ENCODE results near the gene JAZF1. TPM values are rescaled to one million over a fixed set of nuclear protein-coding genes. Genes with fewer than 3 reads are reported as not detected.

Gene JAZF1
- total and polyA plus RNA-seq, 4 donors: 5.2 to 16.5 (median 10.7) TPM

GRCh38 chr7:27991006-27991528 lies 189.5 kb downstream of the JAZF1 start:
- TF ChIP-seq CTCF (IDR thresholded peaks at IDR 0.05; ENCODE audit: control extremely low read depth, extremely low read depth): no peak
- Histone ChIP-seq H3K4me3 (no peak overlapping the region), H3K36me3 (ENCODE audit: control insufficient read depth in 4 of 4, insufficient read depth in 4 of 4, low read length in 4 of 4) (peaks cover 0 to 1% (median 0%) of the 10 kb centered on the region in 4 donors), H3K27me3 (ENCODE audit: control insufficient read depth in 3 of 3, insufficient read depth in 3 of 3, low read length in 2 of 3) (no peaks in the 10 kb centered on the region), H3K9me3 (ENCODE audit: control insufficient read depth in 4 of 4, insufficient read depth in 3 of 4, low read length in 3 of 4) (no peaks in the 10 kb centered on the region), H3K4me1 (ENCODE audit: control insufficient read depth in 5 of 5, insufficient read depth in 5 of 5, low read length in 5 of 5) (peaks cover 0 to 14% (median 0%) of the 10 kb centered on the region in 5 donors), H3K27ac (ENCODE audit: low read depth in 1 of 2, low read length in 1 of 2) (no peak overlapping the region), H3K9ac (ENCODE audit: insufficient read depth in 1 of 2, low read length in 2 of 2) (no peak overlapping the region)
- no peak for DNase-seq
- ATAC-seq (ENCODE audit: insufficient read depth, low FRiP score): no peak

- Histone ChIP-seq H3K27me3 (ENCODE audit: control insufficient read depth in 3 of 3, insufficient read depth in 3 of 3, low read length in 2 of 3) (no peaks in the 10 kb centered on the region), H3K4me3 (no peak overlapping the region), H3K4me1 (ENCODE audit: control insufficient read depth in 5 of 5, insufficient read depth in 5 of 5, low read length in 5 of 5) (peaks cover 0 to 2% (median 0%) of the 10 kb centered on the region in 5 donors), H3K9me3 (ENCODE audit: control insufficient read depth in 4 of 4, insufficient read depth in 3 of 4, low read length in 3 of 4) (peaks cover 0 to 2% (median 0%) of the 10 kb centered on the region in 4 donors), H3K9ac (ENCODE audit: insufficient read depth in 1 of 2, low read length in 2 of 2) (no peak overlapping the region), H3K27ac (ENCODE audit: low read depth in 1 of 2, low read length in 1 of 2) (no peak overlapping the region), H3K36me3 (ENCODE audit: control insufficient read depth in 4 of 4, insufficient read depth in 4 of 4, low read length in 4 of 4) (no peaks in the 10 kb centered on the region)
- ATAC-seq (ENCODE audit: insufficient read depth, low FRiP score) (no peak), DNase-seq (no peak)
- WGBS, 2 donors: 95% methylated on average over 1 of the region's 1 CpG
- TF ChIP-seq CTCF (IDR thresholded peaks at IDR 0.05; ENCODE audit: control extremely low read depth, extremely low read depth): no peak
These were observed 204.1 kb downstream of the JAZF1 start for GRCh38 chr7:27976531-27976930.

- 89 to 91% methylated on average over 3 of the region's 3 CpGs for WGBS, 2 donors
- Histone ChIP-seq H3K4me3 (no peak overlapping the region), H3K27me3 (ENCODE audit: control insufficient read depth in 3 of 3, insufficient read depth in 3 of 3, low read length in 2 of 3) (no peaks in the 10 kb centered on the region), H3K9me3 (ENCODE audit: control insufficient read depth in 4 of 4, insufficient read depth in 3 of 4, low read length in 3 of 4) (peaks cover 0 to 2% (median 0%) of the 10 kb centered on the region in 4 donors), H3K27ac (ENCODE audit: low read depth in 1 of 2, low read length in 1 of 2) (no peak overlapping the region), H3K4me1 (ENCODE audit: control insufficient read depth in 5 of 5, insufficient read depth in 5 of 5, low read length in 5 of 5) (peaks cover 0 to 2% (median 0%) of the 10 kb centered on the region in 5 donors), H3K9ac (ENCODE audit: insufficient read depth in 1 of 2, low read length in 2 of 2) (no peak overlapping the region), H3K36me3 (ENCODE audit: control insufficient read depth in 4 of 4, insufficient read depth in 4 of 4, low read length in 4 of 4) (no peaks in the 10 kb centered on the region)
- DNase-seq (no peak), ATAC-seq (ENCODE audit: insufficient read depth, low FRiP score) (no peak)
- no peak for TF ChIP-seq CTCF (IDR thresholded peaks at IDR 0.05; ENCODE audit: control extremely low read depth, extremely low read depth)
These were observed 207.0 kb downstream of the JAZF1 start for GRCh38 chr7:27973625-27974024.

- Histone ChIP-seq H3K27ac (ENCODE audit: low read depth in 1 of 2, low read length in 1 of 2) (no peak overlapping the region), H3K9me3 (ENCODE audit: control insufficient read depth in 4 of 4, insufficient read depth in 3 of 4, low read length in 3 of 4) (no peaks in the 10 kb centered on the region), H3K4me1 (ENCODE audit: control insufficient read depth in 5 of 5, insufficient read depth in 5 of 5, low read length in 5 of 5) (peaks cover 0 to 2% (median 0%) of the 10 kb centered on the region in 5 donors), H3K36me3 (ENCODE audit: control insufficient read depth in 4 of 4, insufficient read depth in 4 of 4, low read length in 4 of 4) (no peaks in the 10 kb centered on the region), H3K9ac (ENCODE audit: insufficient read depth in 1 of 2, low read length in 2 of 2) (no peak overlapping the region), H3K4me3 (no peak overlapping the region), H3K27me3 (ENCODE audit: control insufficient read depth in 3 of 3, insufficient read depth in 3 of 3, low read length in 2 of 3) (no peaks in the 10 kb centered on the region)
- no peak for TF ChIP-seq CTCF (IDR thresholded peaks at IDR 0.05; ENCODE audit: control extremely low read depth, extremely low read depth)
- DNase-seq: no peak
- no peak for ATAC-seq (ENCODE audit: insufficient read depth, low FRiP score)
- WGBS, 2 donors: 28 to 49% methylated on average over 2 of the region's 2 CpGs
These were observed 208.3 kb downstream of the JAZF1 start for GRCh38 chr7:27972276-27972675.

Data from lung (tissue), 12 donors.